AG10803 (cell line): ENCODE results near the gene EHD4.

ENCODE experiments used
- DNase-seq: peaks from one replicate; pipeline ENCODE4 v3.0.0; 2010; ENCODE audit warnings: low read depth
- H3K4me3 ChIP-seq: 2 replicates; pipeline ENCODE4 v1.5.1; 2011; ENCODE audit warnings: mild to moderate bottlenecking, low read length, control low read depth
- CTCF ChIP-seq: conservative IDR thresholded peaks from 2 replicates; pipeline ENCODE4 v1.5.1; 2011; ENCODE audit warnings: mild to moderate bottlenecking, low read length, control low read depth, inconsistent platforms

EHD4 gene

GRCh38 chr15:41882689-41883483, 89.5 kb downstream of the EHD4 start:
- no peak overlapping the region for H3K4me3 ChIP-seq
- no peak for DNase-seq
- TF ChIP-seq CTCF = no peak

DNA sequence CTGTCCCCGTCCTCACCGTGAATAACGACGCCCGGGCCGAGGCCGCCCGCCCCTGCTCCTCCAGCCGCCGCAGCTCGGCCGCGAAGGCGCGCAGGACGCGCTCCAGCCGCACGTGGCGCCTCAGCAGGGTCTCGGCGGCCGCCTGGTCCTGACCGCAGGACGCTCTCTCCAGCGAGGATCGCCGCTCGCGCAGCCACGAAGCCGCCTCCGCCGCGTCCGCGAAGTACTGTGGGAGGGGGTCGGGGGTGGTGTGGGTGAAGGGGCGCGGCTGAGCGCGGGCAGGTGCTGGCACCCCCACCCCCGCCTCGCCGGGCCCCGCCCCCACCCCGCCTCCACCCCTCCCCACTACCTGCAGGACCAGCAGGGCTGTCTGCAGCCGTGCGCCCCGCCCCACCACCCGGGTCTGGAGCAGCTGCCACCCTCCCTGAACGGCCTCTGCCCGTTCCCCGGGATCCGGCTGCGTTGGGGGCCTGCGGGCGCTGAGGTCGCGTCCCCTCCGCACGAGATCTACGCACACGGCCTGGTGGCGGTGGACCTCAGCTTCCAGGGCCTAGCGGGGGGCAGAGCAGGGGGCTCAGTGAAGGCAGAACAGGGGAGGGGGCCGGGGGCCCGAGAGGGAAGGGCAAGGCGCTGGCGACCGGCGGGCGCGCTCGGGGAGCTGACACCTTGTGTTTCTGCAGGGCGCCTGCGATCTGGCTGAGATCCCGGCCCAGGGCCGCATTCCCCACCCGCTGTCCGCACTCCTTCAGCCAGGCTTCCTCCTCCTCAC, 90.3 kb downstream of the EHD4 start:
- DNase-seq = no peak
- TF ChIP-seq CTCF = no peak
- H3K4me3 ChIP-seq = no peak overlapping the region

DNA sequence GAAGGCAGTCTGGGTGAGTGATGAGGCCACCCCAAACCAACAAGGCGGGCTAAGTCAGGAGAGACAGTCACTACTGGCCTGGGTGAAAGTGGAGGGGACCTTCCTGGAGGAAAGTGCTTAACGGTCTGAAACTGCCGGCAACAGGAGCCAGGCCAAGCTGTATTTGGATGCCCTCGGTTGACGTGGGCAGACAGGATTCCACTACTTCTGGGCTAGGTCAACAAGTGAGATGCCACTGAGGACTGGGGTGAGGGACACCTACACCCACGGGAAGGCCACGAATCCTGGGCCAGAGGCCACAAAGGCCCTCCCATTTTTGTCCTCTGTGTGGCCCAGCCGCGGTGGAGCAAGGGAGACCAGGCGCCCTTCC, 90.8 kb downstream of the EHD4 start:
- DNase-seq = no peak
- H3K4me3 ChIP-seq = no peak overlapping the region
- no peak for TF ChIP-seq CTCF

DNA sequence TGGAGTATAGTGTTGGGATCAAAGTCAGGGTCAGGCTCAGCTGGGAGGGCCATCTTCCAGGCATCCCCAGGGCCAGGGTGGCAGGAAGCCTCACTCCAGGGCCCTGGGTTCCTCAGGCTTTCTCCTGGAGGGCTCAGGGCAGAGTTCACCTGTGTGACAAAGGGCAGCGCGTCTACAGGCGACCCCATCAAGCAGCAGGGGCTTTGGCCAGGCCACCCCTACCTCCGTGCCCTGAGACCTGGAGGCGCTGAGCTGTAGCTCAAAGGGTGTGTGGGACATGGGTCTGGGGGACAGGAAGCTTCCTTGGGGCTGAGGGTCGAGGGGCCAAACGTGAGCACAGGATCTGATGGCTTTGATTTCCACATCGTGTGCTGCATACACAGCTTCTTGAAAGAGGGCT, 91.3 kb downstream of the EHD4 start:
- H3K4me3 ChIP-seq = no peak overlapping the region
- no peak for TF ChIP-seq CTCF
- DNase-seq = no peak

DNA sequence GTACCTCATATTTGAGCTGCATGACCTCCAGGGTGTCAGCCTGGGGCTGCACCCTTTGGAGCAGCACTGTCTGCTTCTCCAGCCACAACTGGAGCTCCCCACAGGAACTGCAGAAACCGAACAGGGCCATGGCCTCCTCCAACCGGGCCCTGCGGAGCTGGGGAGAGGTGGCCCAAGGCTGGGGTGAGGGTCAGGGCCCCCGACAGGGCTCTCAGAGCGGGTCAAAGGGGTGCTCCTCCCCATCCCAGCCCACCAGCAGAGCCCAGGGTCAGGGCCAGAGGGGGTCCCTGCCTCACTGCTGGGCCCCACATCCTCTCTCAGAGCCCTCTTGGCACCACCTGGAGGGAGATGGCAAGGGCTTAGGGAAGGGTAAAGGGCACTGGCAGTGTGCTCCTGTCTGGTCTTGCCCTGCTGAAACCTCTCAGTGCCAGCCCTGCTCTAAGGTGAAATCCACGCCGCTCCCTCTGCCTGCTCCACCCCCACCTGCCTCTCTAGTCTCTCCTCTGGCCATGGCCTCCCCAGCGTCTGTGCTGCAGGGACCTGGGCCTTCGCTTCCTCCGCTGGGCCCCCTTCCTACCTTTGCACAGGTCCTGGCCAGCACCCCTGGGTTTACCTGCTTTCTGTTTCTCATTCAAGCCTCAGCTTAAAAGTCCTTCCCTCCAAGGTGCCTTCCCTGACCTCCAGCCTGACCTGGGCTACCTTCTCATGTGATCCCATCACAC, 92.0 kb downstream of the EHD4 start:
- H3K4me3 ChIP-seq = no peak overlapping the region
- TF ChIP-seq CTCF = no peak
- no peak for DNase-seq

DNA sequence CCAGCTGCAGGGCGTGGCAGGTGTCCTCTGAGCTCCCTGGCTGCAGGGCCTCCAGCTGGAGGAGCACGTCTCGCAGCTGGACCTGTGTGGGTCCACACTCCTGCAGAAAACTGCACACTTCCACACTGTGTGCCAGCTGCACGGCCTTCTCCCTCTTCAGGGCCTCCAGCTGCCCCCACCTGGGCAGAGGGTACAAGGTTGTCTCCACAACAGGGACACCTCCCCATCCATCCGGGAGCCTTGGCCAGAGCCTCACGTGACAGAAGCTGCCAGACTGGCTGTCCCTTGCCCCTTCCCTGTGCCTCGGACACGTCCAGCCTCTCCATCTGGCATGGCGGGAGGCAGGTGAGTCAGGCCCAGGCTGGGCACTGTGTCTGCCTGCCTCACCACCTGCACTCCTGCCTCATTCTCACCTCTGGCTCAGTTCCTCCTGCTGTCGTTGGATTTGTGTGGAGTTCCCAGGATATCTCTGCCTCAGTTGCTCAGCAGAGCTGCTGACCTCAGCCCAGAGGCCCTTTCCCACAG, 93.0 kb downstream of the EHD4 start:
- TF ChIP-seq CTCF = no peak
- no peak overlapping the region for H3K4me3 ChIP-seq
- DNase-seq = no peak
